Kidney (tissue), 14 donors: Measurements from ENCODE around the gene TRPV5. TPM values are rescaled to one million over a fixed set of nuclear protein-coding genes. Genes with fewer than 3 reads are reported as not detected.

Experiments
- DNase-seq, 5 donors: peaks; one replicate each; pipeline ENCODE4 v3.0.0-alpha.2; 2013 to 2020
- FAIRE-seq: peaks from 2 replicates; lab custom pipeline; 2012; peaks lifted over from hg19 to GRCh38; lab: Jason Lieb, UNC
- H3K27ac ChIP-seq, 2 donors: one replicate each; pipeline ENCODE4 v1.7.0; 2013; ENCODE audit warnings: low read depth in 2 of 2, low read length in 2 of 2, inconsistent platforms in 1 of 2
- H3K27me3 ChIP-seq: one replicate; pipeline ENCODE4 v1.7.1; 2013; ENCODE audit warnings: low read length, inconsistent platforms; ENCODE audit not compliant: control insufficient read depth, insufficient read depth
- H3K36me3 ChIP-seq, 3 donors: one replicate each; pipeline versions ENCODE4 v1.7.0 to v1.7.1; 2013; ENCODE audit warnings: low read length in 3 of 3, control low read depth in 1 of 3, inconsistent platforms in 1 of 3; ENCODE audit not compliant: insufficient read depth in 3 of 3, control insufficient read depth in 2 of 3
- H3K4me1 ChIP-seq, 3 donors: one replicate each; pipeline versions ENCODE4 v1.7.0 to v1.7.1; 2013; ENCODE audit warnings: low read length in 3 of 3, inconsistent platforms in 1 of 3, low read depth in 1 of 3; ENCODE audit not compliant: control insufficient read depth in 2 of 3, insufficient read depth in 2 of 3
- H3K4me3 ChIP-seq, 3 donors: one replicate each; pipeline versions ENCODE4 v1.7.0 to v1.8.1; 2013; ENCODE audit warnings: low read length in 3 of 3, control low read depth in 1 of 3, inconsistent platforms in 1 of 3
- H3K9ac ChIP-seq, 3 donors: one replicate each; pipeline versions ENCODE4 v1.7.0 to v1.7.1; 2013; ENCODE audit warnings: low read length in 3 of 3, control low read depth in 1 of 3, inconsistent platforms in 1 of 3
- H3K9me3 ChIP-seq, 3 donors: one replicate each; pipeline versions ENCODE4 v1.7.0 to v1.7.1; 2013; ENCODE audit warnings: low read length in 3 of 3, control low read depth in 1 of 3, inconsistent platforms in 1 of 3; ENCODE audit not compliant: control insufficient read depth in 2 of 3, insufficient read depth in 1 of 3
- CTCF ChIP-seq: IDR thresholded peaks from 3 replicates; pipeline ENCODE4 v1.5.1; 2012; ENCODE audit warnings: mild to moderate bottlenecking, moderate library complexity, borderline replicate concordance; ENCODE audit not compliant: insufficient read depth; ENCODE audit errors: extremely low read depth
- intact Hi-C: fragments of 100-400 bp; cut with DNase I; formaldehyde crosslinking; loops from one replicate; pipeline ENCODE4 v1.11.1; 2022
- polyA plus RNA-seq: library from polyadenylated mRNA; stranded (reverse); fragments of 350-450 nt; fragmentation: Illumina TruSeq; extraction: RNeasy Lipid Tissue Mini Kit (QIAGEN cat#74804); gene quantifications from one replicate; pipeline ENCODE4 v1.2.3, GENCODE V29; 2014; ENCODE audit warnings: low read depth, low replicate concordance; ENCODE audit not compliant: insufficient read depth
- total RNA-seq: library from RNA; stranded (reverse); fragmentation: NEBNext Ultra II Directional; extraction: Animal tissue kit (Norgen Biotek cat#: 25700); gene quantifications from one replicate; pipeline ENCODE4 v1.2.1, GENCODE V29; 2021
- donor health status: control.
- donor health status: control.
- donor health status: control.
- donor health status: control.
- donor health status: control.
- donor health status: DM: yes; HTN: yes; CAD: no.
- donor health status: Normal renal cell carcinoma (clear cell type).

Gene TRPV5
- total and polyA plus RNA-seq, 2 donors from 2014 or later: 1.3 to 1.4 TPM

- Histone ChIP-seq H3K9me3 (no peaks in the 10 kb centered on the region), H3K4me1 (peaks cover 0 to 6% (median 0%) of the 10 kb centered on the region in 3 donors), H3K27me3 (no peaks in the 10 kb centered on the region), H3K36me3 (no peaks in the 10 kb centered on the region), H3K4me3 (no peak overlapping the region), H3K9ac (no peak overlapping the region), H3K27ac (no peak overlapping the region)
- DNase-seq (peak in 1 of 5 donors; percentile 39), FAIRE-seq (no peak)
- intact Hi-C loops: loop anchor here (10.0 kb wide), 2 partner anchors 145 to 355 kb away; no protein-coding TSS in a partner anchor
- TF ChIP-seq CTCF: no peak
These were observed 73.7 kb downstream of the TRPV5 start for GRCh38 chr7:142859829-142860228.

- Histone ChIP-seq H3K4me3 (no peak overlapping the region), H3K36me3 (no peaks in the 10 kb centered on the region), H3K27me3 (no peaks in the 10 kb centered on the region), H3K27ac (no peak overlapping the region), H3K4me1 (peaks cover 0 to 6% (median 0%) of the 10 kb centered on the region in 3 donors), H3K9me3 (no peaks in the 10 kb centered on the region), H3K9ac (no peak overlapping the region)
- DNase-seq: no peak
- intact Hi-C loops: loop anchor here (10.0 kb wide), 2 partner anchors 145 to 355 kb away; no protein-coding TSS in a partner anchor
- no peak for TF ChIP-seq CTCF
- no peak for FAIRE-seq
These were observed 74.1 kb downstream of the TRPV5 start for GRCh38 chr7:142859411-142859810.

Other genes starting within 250 kb of the TRPV5 start
- gene PRSS1, start 184.3 kb downstream of the TRPV5 start, total RNA-seq: not detected
- not detected for gene PRSS1, start 184.3 kb downstream of the TRPV5 start, polyA plus RNA-seq
- not detected for gene PRSS2, start 162.8 kb downstream of the TRPV5 start, total RNA-seq
- not detected for gene PRSS2, start 162.8 kb downstream of the TRPV5 start, polyA plus RNA-seq
- gene EPHB6, start 78.7 kb downstream of the TRPV5 start, total RNA-seq: 17.4 TPM
- gene EPHB6, start 78.7 kb downstream of the TRPV5 start, polyA plus RNA-seq: 10.4 TPM
- gene TRPV6, start 48.0 kb downstream of the TRPV5 start, total RNA-seq: 4.4 TPM
- 5.5 TPM for gene TRPV6, start 48.0 kb downstream of the TRPV5 start, polyA plus RNA-seq
- gene LLCFC1, start 5.7 kb upstream of the TRPV5 start, total RNA-seq: not detected
- gene LLCFC1, start 5.7 kb upstream of the TRPV5 start, polyA plus RNA-seq: not detected
- 0.28 TPM for gene KEL, start 28.6 kb upstream of the TRPV5 start, total RNA-seq
- gene KEL, start 28.6 kb upstream of the TRPV5 start, polyA plus RNA-seq: 0.39 TPM
- not detected for gene OR9A2, start 93.4 kb upstream of the TRPV5 start, total RNA-seq
- not detected for gene OR9A2, start 93.4 kb upstream of the TRPV5 start, polyA plus RNA-seq
- gene OR6V1, start 118.6 kb upstream of the TRPV5 start, total RNA-seq: not detected
- gene OR6V1, start 118.6 kb upstream of the TRPV5 start, polyA plus RNA-seq: not detected
- 0.47 TPM for gene PIP, start 198.3 kb upstream of the TRPV5 start, total RNA-seq
- gene PIP, start 198.3 kb upstream of the TRPV5 start, polyA plus RNA-seq: not detected
- gene TAS2R39, start 249.7 kb upstream of the TRPV5 start, total RNA-seq: not detected
- gene TAS2R39, start 249.7 kb upstream of the TRPV5 start, polyA plus RNA-seq: not detected